MCF 10A (cell line): ENCODE measurements around the gene NTM. TPM values are rescaled to one million over a fixed set of nuclear protein-coding genes. Genes with fewer than 3 reads are reported as not detected.

Source experiments
- BruUV-seq: library from RNA; stranded (reverse); fragments of 400-500 nt; replicated peaks from 2 replicates; lab custom pipeline; 2021; lab: Mats Ljungman, UMichigan
- CTCF ChIA-PET: fragments of 300-600 bp; sonication (Branson Sonifier 250); formaldehyde crosslinking; extraction: SDS; loops from one replicate; lab custom pipeline; 2021; ENCODE audit warnings: antibody characterized with exemption, inconsistent platforms; lab: Yijun Ruan, JAX
- POLR2A ChIA-PET: fragments of 300-600, 350-650 bp; sonication (Branson Sonifier 250); formaldehyde crosslinking; extraction: SDS; loops from one replicate; lab custom pipeline; 2020; ENCODE audit warnings: antibody characterized with exemption, inconsistent platforms; lab: Yijun Ruan, JAX
- DNase-seq: peaks from one replicate; pipeline ENCODE4 v3.0.0-alpha.2; 2018; ENCODE audit not compliant: unreplicated experiment
- H3K27ac Mint-ChIP-seq: one replicate; pipeline ENCODE4 v1.8.0; 2022; ENCODE audit warnings: mild to moderate bottlenecking, low read depth, mixed read lengths; ENCODE audit not compliant: unreplicated experiment
- H3K27me3 Mint-ChIP-seq: one replicate; pipeline ENCODE4 v1.8.0; 2022; ENCODE audit warnings: mixed read lengths; ENCODE audit not compliant: insufficient read depth, unreplicated experiment
- H3K36me3 Mint-ChIP-seq: one replicate; pipeline ENCODE4 v1.8.0; 2022; ENCODE audit warnings: mild to moderate bottlenecking, moderate library complexity, mixed read lengths; ENCODE audit not compliant: insufficient read depth, unreplicated experiment
- H3K4me1 Mint-ChIP-seq: one replicate; pipeline ENCODE4 v1.8.0; 2022; ENCODE audit warnings: mixed read lengths; ENCODE audit not compliant: insufficient read depth, unreplicated experiment
- H3K4me3 Mint-ChIP-seq: one replicate; pipeline ENCODE4 v1.8.0; 2022; ENCODE audit warnings: mild to moderate bottlenecking, moderate library complexity, mixed read lengths; ENCODE audit not compliant: unreplicated experiment
- H3K9me3 Mint-ChIP-seq: one replicate; pipeline ENCODE4 v1.8.0; 2022; ENCODE audit warnings: mixed read lengths; ENCODE audit not compliant: unreplicated experiment
- CTCF ChIP-seq: fragments of 200-600 bp; IDR thresholded peaks from one replicate; pipeline ENCODE4 v1.8.0; 2022; ENCODE audit warnings: antibody characterized with exemption, mild to moderate bottlenecking; ENCODE audit not compliant: unreplicated experiment
- intact Hi-C: fragments of 100-400 bp; cut with micrococcal nuclease; formaldehyde crosslinking; loops from 2 replicates; pipeline ENCODE4 v1.14.1; 2022
- total RNA-seq: library from RNA; stranded (reverse); gene quantifications from 2 replicates; pipeline ENCODE4 v1.2.3, GENCODE V29; 2022

The NTM gene
- total RNA-seq, 1 experiment from 2014 or later: not detected

DNA sequence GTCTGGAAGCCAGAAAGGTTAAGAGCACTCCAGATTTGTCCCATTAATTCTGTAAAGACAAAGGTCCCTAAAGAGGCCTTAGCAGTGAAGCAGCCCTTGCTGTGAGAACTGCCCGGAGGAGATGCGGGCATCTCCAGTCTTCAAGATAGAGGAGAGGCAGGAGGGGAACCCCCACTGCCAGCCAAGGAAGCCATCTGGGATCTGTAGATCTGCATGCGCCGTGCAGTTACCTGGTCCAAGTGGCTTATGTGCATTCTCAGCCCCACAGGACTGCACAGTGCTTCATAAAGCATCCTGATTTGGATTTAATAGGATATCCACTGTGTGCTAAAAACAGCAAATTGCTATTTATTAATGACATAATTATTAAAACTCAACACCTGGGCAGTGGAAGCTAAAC, 834.6 kb downstream of the NTM start:
- Mint-ChIP-seq H3K4me3 (no peak overlapping the region), H3K9me3 (peaks cover 43% of the 10 kb centered on the region), H3K27me3 (no peaks in the 10 kb centered on the region), H3K4me1 (no peaks in the 10 kb centered on the region), H3K36me3 (no peaks in the 10 kb centered on the region), H3K27ac (no peak overlapping the region)
- ChIA-PET CTCF (no interaction called here), POLR2A (no interaction called here)
- no peak for DNase-seq
- TF ChIP-seq CTCF: no peak
- intact Hi-C loops: no loop called here
- BruUV-seq: no TSS peak

GRCh38 chr11:132205496-132205895, 835.1 kb downstream of the NTM start:
- intact Hi-C loops: no loop called here
- no peaks in the 10 kb centered on the region for H3K27me3 Mint-ChIP-seq
- no peaks in the 10 kb centered on the region for H3K36me3 Mint-ChIP-seq
- H3K27ac Mint-ChIP-seq: no peak overlapping the region
- H3K9me3 Mint-ChIP-seq: peaks cover 48% of the 10 kb centered on the region
- no peak for DNase-seq
- BruUV-seq: no TSS peak
- CTCF ChIA-PET: no interaction called here
- H3K4me1 Mint-ChIP-seq: no peaks in the 10 kb centered on the region
- no peak overlapping the region for H3K4me3 Mint-ChIP-seq
- POLR2A ChIA-PET: no interaction called here
- TF ChIP-seq CTCF: no peak

GRCh38 chr11:132206993-132207392, 836.6 kb downstream of the NTM start:
- H3K4me3 Mint-ChIP-seq: no peak overlapping the region
- ChIA-PET POLR2A (no interaction called here), CTCF (no interaction called here)
- H3K36me3 Mint-ChIP-seq: no peaks in the 10 kb centered on the region
- no peak for TF ChIP-seq CTCF
- BruUV-seq: no TSS peak
- intact Hi-C loops: no loop called here
- no peak overlapping the region for H3K27ac Mint-ChIP-seq
- H3K4me1 Mint-ChIP-seq: no peaks in the 10 kb centered on the region
- no peaks in the 10 kb centered on the region for H3K27me3 Mint-ChIP-seq
- peaks cover 62% of the 10 kb centered on the region for H3K9me3 Mint-ChIP-seq
- no peak for DNase-seq

DNA sequence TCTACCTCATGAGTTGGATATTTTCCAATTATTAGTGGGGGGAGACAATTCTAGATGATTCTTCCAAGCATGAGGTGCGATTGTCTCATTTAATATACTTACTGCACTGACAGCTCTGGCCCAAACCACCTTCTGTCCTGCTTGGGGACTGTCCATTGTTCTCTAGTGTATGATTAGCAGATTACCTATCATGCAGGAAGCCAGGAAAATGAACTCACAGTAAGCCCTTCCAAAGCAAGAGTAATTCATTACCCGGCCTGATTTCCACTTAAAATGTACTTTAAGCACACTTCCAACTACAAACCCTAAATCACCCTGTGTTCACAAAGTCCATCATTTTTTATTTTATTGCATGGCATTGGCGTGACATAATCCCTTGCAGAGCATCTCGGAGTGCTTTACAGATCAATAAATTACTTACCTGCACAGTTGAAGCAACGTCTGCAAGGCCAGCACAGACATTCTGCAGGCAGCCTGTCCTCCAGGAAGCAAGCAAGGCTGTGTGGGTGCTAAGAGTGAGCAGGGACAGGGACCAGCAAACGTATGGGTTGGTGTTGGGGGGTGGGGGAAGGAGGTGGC, 838.2 kb downstream of the NTM start:
- CTCF ChIA-PET: interaction anchor here (0.5 kb wide), 1 partner anchor 926 kb away, joined by 3 read pairs; no protein-coding TSS in a partner anchor
- Mint-ChIP-seq H3K27ac (no peak overlapping the region), H3K36me3 (no peaks in the 10 kb centered on the region), H3K4me1 (no peaks in the 10 kb centered on the region), H3K27me3 (no peaks in the 10 kb centered on the region), H3K9me3 (peaks cover 53% of the 10 kb centered on the region), H3K4me3 (no peak overlapping the region)
- no peak for DNase-seq
- TF ChIP-seq CTCF: no peak
- BruUV-seq: no TSS peak
- intact Hi-C loops: no loop called here
- POLR2A ChIA-PET: no interaction called here
